Testis (tissue), 3 donors: Measurements from ENCODE around the gene TBX1. TPM values are rescaled to one million over a fixed set of nuclear protein-coding genes. Genes with fewer than 3 reads are reported as not detected.

ENCODE experiments used
- DNase-seq: peaks from one replicate; pipeline ENCODE4 v3.0.0-alpha.2; 2019
- H3K27ac ChIP-seq, 2 donors: fragments of 200-600 bp; sonication (generic); one replicate each; pipeline ENCODE4 v1.5.1; 2019
- H3K27me3 ChIP-seq: fragments of 200-600 bp; sonication (generic); one replicate; pipeline ENCODE4 v1.5.1; 2019
- H3K36me3 ChIP-seq: fragments of 200-600 bp; sonication (generic); one replicate; pipeline ENCODE4 v1.5.1; 2017; ENCODE audit warnings: low read depth; ENCODE audit errors: missing control alignments
- H3K4me1 ChIP-seq: fragments of 200-600 bp; sonication (generic); one replicate; pipeline ENCODE4 v1.5.1; 2019
- H3K4me3 ChIP-seq, 2 donors: fragments of 200-600 bp; sonication (generic); one replicate each; pipeline ENCODE4 v1.5.1; 2017 to 2019
- H3K9me3 ChIP-seq: fragments of 200-600 bp; sonication (generic); one replicate; pipeline ENCODE4 v1.5.1; 2017
- CTCF ChIP-seq, 3 experiments: fragments of 450-650 bp in 2 of 3; fragments of 200-600 bp in 1 of 3; sonication (generic) in 1 of 3; IDR thresholded peaks; one replicate each; pipeline ENCODE4 v1.5.1; 2016 to 2019; ENCODE audit warnings: antibody characterized with exemption in 3 of 3, mild to moderate bottlenecking in 2 of 3, moderate library complexity in 1 of 3
- POLR2A ChIP-seq: fragments of 450-650 bp; IDR thresholded peaks from one replicate; pipeline ENCODE4 v1.6.1; 2017; ENCODE audit warnings: antibody characterized with exemption, mild to moderate bottlenecking, moderate library complexity
- WGBS, 2 donors: methylation state at CpG; one replicate each; pipeline ENCODE4 v1.1.5; 2018; 5-methylcytosine and 5-hydroxymethylcytosine counted together
- intact Hi-C: fragments of 100-400 bp; cut with DNase I; formaldehyde crosslinking; loops from one replicate; pipeline ENCODE4 v1.15.1; 2023; ENCODE audit warnings: low total_unique reads
- polyA plus RNA-seq: library from polyadenylated mRNA; stranded (reverse); fragments of 350-450 nt; fragmentation: Illumina TruSeq; extraction: RNeasy Lipid Tissue Mini Kit (QIAGEN cat#74804); gene quantifications from one replicate; pipeline ENCODE4 v1.2.3, GENCODE V29; 2014; ENCODE audit warnings: low read depth, low replicate concordance; ENCODE audit not compliant: insufficient read depth
- total RNA-seq, 2 donors: library from RNA; depleted of rRNA; stranded (reverse); fragments of >200 nt; gene quantifications; one replicate each; pipeline ENCODE4 v1.2.3, GENCODE V29; 2016

TBX1 gene
- total and polyA plus RNA-seq, 3 donors from 2014 or later = 18.1 to 43.4 (median 23.3) TPM

DNA sequence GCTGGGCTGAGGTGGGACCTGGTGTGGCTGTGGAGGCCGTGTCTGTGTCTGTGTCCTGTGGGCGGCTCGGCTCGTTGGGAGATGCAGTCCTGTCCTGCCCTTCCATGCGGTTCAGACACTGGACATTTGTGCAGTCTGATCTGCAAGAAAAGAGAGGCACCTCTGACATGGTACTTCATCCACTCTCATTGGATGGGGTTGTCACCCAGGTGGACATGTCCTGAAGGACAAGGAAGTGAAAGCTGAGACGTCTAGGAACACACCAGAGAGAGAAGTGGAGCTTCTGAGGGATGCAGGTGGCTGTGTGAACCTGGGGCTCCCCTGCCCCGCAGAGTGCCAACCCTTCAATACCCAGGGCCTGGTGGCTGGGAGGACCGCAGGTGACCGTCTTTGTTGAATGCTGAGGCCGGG lies 18.4 kb downstream of the TBX1 start:
- TF ChIP-seq POLR2A = no peak
- TF ChIP-seq CTCF (IDR thresholded peaks at IDR 0.05) = no peak
- DNase-seq = no peak

GRCh38 chr22:19779685-19780268 lies 19.2 kb downstream of the TBX1 start:
- WGBS, 2 donors = 55 to 60% methylated on average over 13 of the region's 13 CpGs
- no peak for DNase-seq
- Histone ChIP-seq H3K27ac (no peak overlapping the region), H3K4me1 (no peaks in the 10 kb centered on the region), H3K27me3 (no peaks in the 10 kb centered on the region), H3K4me3 (no peak overlapping the region), H3K36me3 (no peaks in the 10 kb centered on the region), H3K9me3 (no peaks in the 10 kb centered on the region)
- intact Hi-C loops = no loop called here
- no peak for TF ChIP-seq CTCF (IDR thresholded peaks at IDR 0.05)

More for the DNA sequence above, 18.4 kb downstream of the TBX1 start:
- intact Hi-C loops = no loop called here
- no peaks in the 10 kb centered on the region for H3K4me1 ChIP-seq
- H3K27ac ChIP-seq = no peak overlapping the region
- WGBS, 2 donors = 86 to 92% methylated on average over 9 to 10 of the region's 10 CpGs
- H3K27me3 ChIP-seq = no peaks in the 10 kb centered on the region
- H3K36me3 ChIP-seq = no peaks in the 10 kb centered on the region
- H3K4me3 ChIP-seq = no peak overlapping the region
- H3K9me3 ChIP-seq = no peaks in the 10 kb centered on the region

GRCh38 chr22:19782533-19782932 lies 22.0 kb downstream of the TBX1 start:
- intact Hi-C loops = no loop called here
- H3K27ac ChIP-seq = no peak overlapping the region
- H3K36me3 ChIP-seq = no peaks in the 10 kb centered on the region
- H3K27me3 ChIP-seq = no peaks in the 10 kb centered on the region
- DNase-seq = no peak
- H3K4me3 ChIP-seq = no peak overlapping the region
- TF ChIP-seq CTCF (IDR thresholded peaks at IDR 0.05) (no peak), POLR2A (no peak)
- no peaks in the 10 kb centered on the region for H3K4me1 ChIP-seq
- no peaks in the 10 kb centered on the region for H3K9me3 ChIP-seq
- 91% methylated on average over 1 of the region's 1 CpG; no CpG with 5 or more reads in 1 of the 2 donors for WGBS, 2 donors

GRCh38 chr22:19783586-19784383 lies 23.2 kb downstream of the TBX1 start:
- Histone ChIP-seq H3K4me3 (no peak overlapping the region), H3K27me3 (no peaks in the 10 kb centered on the region), H3K36me3 (no peaks in the 10 kb centered on the region), H3K9me3 (no peaks in the 10 kb centered on the region), H3K27ac (no peak overlapping the region), H3K4me1 (no peaks in the 10 kb centered on the region)
- TF ChIP-seq CTCF (IDR thresholded peaks at IDR 0.05) = no peak
- no peak for TF ChIP-seq POLR2A
- 78 to 87% methylated on average over 15 to 24 of the region's 24 CpGs for WGBS, 2 donors
- no peak for DNase-seq
- intact Hi-C loops = no loop called here
